ENCODE data around the gene NR5A2. TPM values are rescaled to one million over a fixed set of nuclear protein-coding genes. Genes with fewer than 3 reads are reported as not detected.
A peak's percentile ranks its signal among the peaks of the same experiment; 100 is the strongest.

Gene NR5A2
- total RNA-seq, 1 donor from 2014 or later = 0.13 TPM

GRCh38 chr1:200150721-200151120 is 123.2 kb downstream of the NR5A2 start:
- intact Hi-C loops (cut with micrococcal nuclease) = loop anchor here (1.0 to 10.0 kb wide), 12 partner anchors 57 to 1528 kb away; no protein-coding TSS in a partner anchor
- Mint-ChIP-seq H3K36me3 (ENCODE audit: low read depth) (peaks cover 1% of the 10 kb centered on the region), H3K27ac (peak overlapping the region; percentile 77), H3K9me3 (no peaks in the 10 kb centered on the region), H3K4me3 (peak overlapping the region; percentile 20), H3K27me3 (ENCODE audit: insufficient read depth) (no peaks in the 10 kb centered on the region), H3K4me1 (ENCODE audit: low read depth) (peaks cover 73% of the 10 kb centered on the region)
- DNase-seq (ENCODE audit: low spot score) = no peak

DNA sequence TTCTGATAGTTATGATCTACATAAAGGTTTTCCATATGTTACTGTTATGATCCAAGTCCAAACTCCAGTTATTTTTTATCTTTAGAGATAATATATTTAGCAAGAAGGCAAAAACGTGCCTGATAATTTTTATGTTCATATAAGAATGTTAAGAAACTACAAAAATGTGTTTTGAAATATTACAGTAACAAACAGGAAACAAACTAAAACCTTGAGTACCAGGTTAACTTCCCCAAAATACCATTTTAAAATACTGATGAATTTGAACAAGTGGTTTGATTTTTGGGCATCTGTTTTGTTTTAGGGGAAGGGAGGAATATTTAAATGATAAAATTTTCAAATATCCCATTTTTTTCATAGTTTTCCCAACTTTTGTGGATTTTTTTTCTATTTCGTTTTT is 124.8 kb downstream of the NR5A2 start:
- Mint-ChIP-seq H3K27me3 (ENCODE audit: insufficient read depth) (no peaks in the 10 kb centered on the region), H3K36me3 (ENCODE audit: low read depth) (peaks cover 2% of the 10 kb centered on the region), H3K27ac (peak overlapping the region; percentile 98), H3K9me3 (peaks cover 3% of the 10 kb centered on the region), H3K4me3 (peak overlapping the region; percentile 74), H3K4me1 (ENCODE audit: low read depth) (peaks cover 67% of the 10 kb centered on the region)
- no peak for DNase-seq (ENCODE audit: low spot score)
- intact Hi-C loops (cut with micrococcal nuclease) = loop anchor here (2.0 to 10.0 kb wide), 10 partner anchors 22 to 1530 kb away; no protein-coding TSS in a partner anchor

DNA sequence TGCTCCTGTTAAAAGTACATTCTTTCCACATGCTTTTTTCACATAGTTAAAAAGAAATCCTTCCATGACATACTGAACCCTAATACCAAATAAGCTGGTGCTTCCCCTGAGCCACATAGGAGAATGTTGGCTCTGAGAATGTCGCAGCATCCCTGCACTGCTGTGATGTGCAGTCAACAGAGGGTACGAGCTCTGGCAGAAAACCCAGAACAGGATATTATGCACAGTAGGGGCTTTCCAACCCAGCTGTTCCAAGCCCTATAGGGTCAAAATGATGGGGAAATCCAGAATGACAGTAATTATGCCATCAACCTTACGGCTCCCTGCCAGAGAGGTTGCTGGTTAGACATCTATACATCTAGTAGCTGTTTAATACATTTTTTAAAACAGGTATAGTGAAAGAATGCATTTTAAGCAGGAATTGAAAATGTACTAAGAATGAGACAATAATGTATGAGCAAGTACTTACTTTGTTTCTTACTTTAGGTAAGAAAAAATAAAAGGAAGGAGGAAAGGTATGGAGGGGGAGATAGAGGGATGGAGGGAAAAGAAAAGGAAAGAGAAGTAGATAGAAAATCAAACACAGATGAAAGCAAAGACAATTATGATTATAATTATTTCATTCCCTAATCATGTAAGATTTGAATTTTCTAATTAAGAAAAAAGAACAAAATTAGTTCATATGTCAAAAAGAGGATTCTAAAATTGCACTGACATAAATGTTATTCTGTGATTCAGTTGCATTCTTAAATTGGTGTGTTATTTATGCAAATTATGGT is 126.0 kb downstream of the NR5A2 start:
- H3K27ac Mint-ChIP-seq = peak overlapping the region; percentile 98
- intact Hi-C loops (cut with micrococcal nuclease) = loop anchor here (1.0 to 10.0 kb wide), 18 partner anchors 11 to 1531 kb away; partner anchors contain the start of gene ZNF281

GRCh38 chr1:200154069-200154767 is 126.7 kb downstream of the NR5A2 start:
- intact Hi-C loops (cut with micrococcal nuclease) = loop anchor here (1.0 to 10.0 kb wide), 12 partner anchors 12 to 1532 kb away; no protein-coding TSS in a partner anchor
- Mint-ChIP-seq H3K4me3 (peak overlapping the region; percentile 76), H3K9me3 (peaks cover 3% of the 10 kb centered on the region), H3K36me3 (ENCODE audit: low read depth) (peaks cover 2% of the 10 kb centered on the region), H3K4me1 (ENCODE audit: low read depth) (peaks cover 64% of the 10 kb centered on the region), H3K27me3 (ENCODE audit: insufficient read depth) (no peaks in the 10 kb centered on the region), H3K27ac (peak overlapping the region; percentile 98)
- peak; percentile 67 for DNase-seq (ENCODE audit: low spot score)

More for the DNA sequence above, 126.0 kb downstream of the NR5A2 start:
- no peaks in the 10 kb centered on the region for H3K27me3 Mint-ChIP-seq (ENCODE audit: insufficient read depth)
- peaks cover 3% of the 10 kb centered on the region for H3K9me3 Mint-ChIP-seq
- DNase-seq (ENCODE audit: low spot score) = peak; percentile 71
- H3K36me3 Mint-ChIP-seq (ENCODE audit: low read depth) = peaks cover 2% of the 10 kb centered on the region
- peaks cover 64% of the 10 kb centered on the region for H3K4me1 Mint-ChIP-seq (ENCODE audit: low read depth)
- peak overlapping the region; percentile 74 for H3K4me3 Mint-ChIP-seq

DNA sequence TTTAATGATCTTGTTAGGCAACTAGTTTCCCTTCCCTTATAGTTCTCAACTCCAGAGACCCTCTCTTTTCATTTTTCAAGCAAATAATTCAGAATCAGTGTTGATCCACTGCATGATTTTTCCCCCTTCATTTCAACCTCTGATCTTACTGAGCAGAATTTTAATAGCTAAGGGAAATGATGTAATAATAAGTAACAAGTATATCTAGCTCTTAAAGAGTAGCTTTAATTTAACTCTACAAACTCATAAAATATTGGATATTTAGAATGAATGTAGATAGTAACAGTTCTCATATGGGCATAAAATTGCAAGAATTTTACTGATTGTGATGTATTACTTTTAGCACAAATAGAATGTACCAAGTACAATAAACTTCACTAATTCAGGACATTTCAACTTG is 130.2 kb downstream of the NR5A2 start:
- no peak for DNase-seq (ENCODE audit: low spot score)
- Mint-ChIP-seq H3K4me1 (ENCODE audit: low read depth) (peaks cover 29% of the 10 kb centered on the region), H3K36me3 (ENCODE audit: low read depth) (peaks cover 2% of the 10 kb centered on the region)

DNA sequence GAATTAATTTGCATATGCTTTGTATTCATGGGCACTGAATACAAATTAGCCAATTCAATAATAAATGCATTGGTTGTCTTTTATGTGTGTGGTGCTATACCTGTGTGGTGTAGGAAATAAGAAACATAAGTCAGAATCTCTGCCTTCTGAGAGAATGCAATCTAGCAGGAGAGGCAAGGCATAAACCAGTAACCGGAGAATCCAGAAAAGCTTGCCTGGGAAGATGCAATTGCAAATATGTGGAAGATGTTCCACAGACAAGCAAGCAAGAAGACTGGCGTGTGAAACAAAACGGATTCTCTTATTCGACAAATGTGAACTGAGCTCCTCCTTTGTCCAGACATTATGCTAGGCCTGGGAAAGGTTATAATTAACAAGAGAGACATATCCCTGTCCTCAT is 134.3 kb downstream of the NR5A2 start:
- no peaks in the 10 kb centered on the region for H3K4me1 Mint-ChIP-seq (ENCODE audit: low read depth)
- H3K36me3 Mint-ChIP-seq (ENCODE audit: low read depth) = peaks cover under 1% of the 10 kb centered on the region

More for the DNA sequence above, 130.2 kb downstream of the NR5A2 start:
- no peaks in the 10 kb centered on the region for H3K27me3 Mint-ChIP-seq (ENCODE audit: insufficient read depth)
- intact Hi-C loops (cut with micrococcal nuclease) = loop anchor here (10.0 kb wide), 3 partner anchors 1233 to 1423 kb away; no protein-coding TSS in a partner anchor
- no peak overlapping the region for H3K4me3 Mint-ChIP-seq
- no peak overlapping the region for H3K27ac Mint-ChIP-seq
- H3K9me3 Mint-ChIP-seq = peaks cover 3% of the 10 kb centered on the region

GRCh38 chr1:200162258-200162657 is 134.7 kb downstream of the NR5A2 start:
- H3K4me3 Mint-ChIP-seq = no peak overlapping the region
- no peaks in the 10 kb centered on the region for H3K4me1 Mint-ChIP-seq (ENCODE audit: low read depth)
- H3K27ac Mint-ChIP-seq = no peak overlapping the region
- peaks cover under 1% of the 10 kb centered on the region for H3K9me3 Mint-ChIP-seq
- H3K27me3 Mint-ChIP-seq (ENCODE audit: insufficient read depth) = no peaks in the 10 kb centered on the region
- DNase-seq (ENCODE audit: low spot score) = no peak
- intact Hi-C loops (cut with micrococcal nuclease) = no loop called here
- peaks cover 4% of the 10 kb centered on the region for H3K36me3 Mint-ChIP-seq (ENCODE audit: low read depth)

More for the DNA sequence above, 134.3 kb downstream of the NR5A2 start:
- intact Hi-C loops (cut with micrococcal nuclease) = no loop called here
- DNase-seq (ENCODE audit: low spot score) = no peak
- H3K27ac Mint-ChIP-seq = no peak overlapping the region
- no peak overlapping the region for H3K4me3 Mint-ChIP-seq
- H3K9me3 Mint-ChIP-seq = no peaks in the 10 kb centered on the region
- H3K27me3 Mint-ChIP-seq (ENCODE audit: insufficient read depth) = no peaks in the 10 kb centered on the region

DNA sequence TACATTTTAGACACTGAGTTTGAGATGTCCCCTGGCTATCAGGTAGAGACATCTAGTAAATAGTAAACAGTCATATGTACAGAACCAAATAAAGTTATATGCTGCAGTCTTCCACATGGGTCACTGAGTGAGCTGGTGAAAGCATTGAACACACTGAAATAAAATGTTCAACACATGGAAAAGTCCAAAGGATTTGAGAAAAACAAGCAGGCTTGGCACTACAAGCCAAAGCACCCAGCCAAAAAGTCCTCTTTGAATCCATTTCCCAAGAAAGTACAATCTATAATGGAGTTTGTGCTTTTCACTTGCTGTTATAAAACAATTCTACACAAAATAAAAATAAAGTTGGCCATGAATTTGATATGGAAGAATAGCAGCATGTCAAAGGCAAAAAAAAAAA is 135.4 kb downstream of the NR5A2 start:
- no peak for DNase-seq (ENCODE audit: low spot score)
- intact Hi-C loops (cut with micrococcal nuclease) = no loop called here
- Mint-ChIP-seq H3K4me3 (no peak overlapping the region), H3K27me3 (ENCODE audit: insufficient read depth) (no peaks in the 10 kb centered on the region), H3K4me1 (ENCODE audit: low read depth) (no peaks in the 10 kb centered on the region), H3K36me3 (ENCODE audit: low read depth) (peaks cover 7% of the 10 kb centered on the region), H3K9me3 (peaks cover 5% of the 10 kb centered on the region), H3K27ac (no peak overlapping the region)

GRCh38 chr1:200163911-200164310 is 136.4 kb downstream of the NR5A2 start:
- intact Hi-C loops (cut with micrococcal nuclease) = no loop called here
- H3K4me1 Mint-ChIP-seq (ENCODE audit: low read depth) = no peaks in the 10 kb centered on the region
- H3K9me3 Mint-ChIP-seq = peaks cover 5% of the 10 kb centered on the region
- no peak for DNase-seq (ENCODE audit: low spot score)
- H3K4me3 Mint-ChIP-seq = no peak overlapping the region
- no peak overlapping the region for H3K27ac Mint-ChIP-seq
- peaks cover 7% of the 10 kb centered on the region for H3K36me3 Mint-ChIP-seq (ENCODE audit: low read depth)
- H3K27me3 Mint-ChIP-seq (ENCODE audit: insufficient read depth) = no peaks in the 10 kb centered on the region

GRCh38 chr1:200165493-200166220 is 138.1 kb downstream of the NR5A2 start:
- peaks cover 5% of the 10 kb centered on the region for H3K9me3 Mint-ChIP-seq
- H3K4me1 Mint-ChIP-seq (ENCODE audit: low read depth) = no peaks in the 10 kb centered on the region
- H3K27ac Mint-ChIP-seq = no peak overlapping the region
- peaks cover 12% of the 10 kb centered on the region for H3K27me3 Mint-ChIP-seq (ENCODE audit: insufficient read depth)
- DNase-seq (ENCODE audit: low spot score) = no peak
- no peak overlapping the region for H3K4me3 Mint-ChIP-seq
- intact Hi-C loops (cut with micrococcal nuclease) = no loop called here
- H3K36me3 Mint-ChIP-seq (ENCODE audit: low read depth) = peaks cover 7% of the 10 kb centered on the region

GRCh38 chr1:200166411-200166810 is 138.9 kb downstream of the NR5A2 start:
- Mint-ChIP-seq H3K4me1 (ENCODE audit: low read depth) (no peaks in the 10 kb centered on the region), H3K36me3 (ENCODE audit: low read depth) (peaks cover 7% of the 10 kb centered on the region), H3K9me3 (peaks cover 5% of the 10 kb centered on the region), H3K27me3 (ENCODE audit: insufficient read depth) (peaks cover 13% of the 10 kb centered on the region), H3K27ac (no peak overlapping the region), H3K4me3 (no peak overlapping the region)
- intact Hi-C loops (cut with micrococcal nuclease) = no loop called here
- no peak for DNase-seq (ENCODE audit: low spot score)

GRCh38 chr1:200168926-200169325 is 141.4 kb downstream of the NR5A2 start:
- H3K4me3 Mint-ChIP-seq = no peak overlapping the region
- H3K36me3 Mint-ChIP-seq (ENCODE audit: low read depth) = peaks cover 7% of the 10 kb centered on the region
- H3K9me3 Mint-ChIP-seq = peaks cover 5% of the 10 kb centered on the region
- no peak overlapping the region for H3K27ac Mint-ChIP-seq
- intact Hi-C loops (cut with micrococcal nuclease) = no loop called here
- no peak for DNase-seq (ENCODE audit: low spot score)
- peaks cover 17% of the 10 kb centered on the region for H3K27me3 Mint-ChIP-seq (ENCODE audit: insufficient read depth)
- H3K4me1 Mint-ChIP-seq (ENCODE audit: low read depth) = no peaks in the 10 kb centered on the region
